ENCODE results near the gene CNOT10. TPM values are rescaled to one million over a fixed set of nuclear protein-coding genes. Genes with fewer than 3 reads are reported as not detected.
"Not testable (repeated sequence)": the region's sequence is repeated elsewhere in the genome, so short reads cannot be mapped to it uniquely, and the experiment has no call there.

The CNOT10 gene, protein sequence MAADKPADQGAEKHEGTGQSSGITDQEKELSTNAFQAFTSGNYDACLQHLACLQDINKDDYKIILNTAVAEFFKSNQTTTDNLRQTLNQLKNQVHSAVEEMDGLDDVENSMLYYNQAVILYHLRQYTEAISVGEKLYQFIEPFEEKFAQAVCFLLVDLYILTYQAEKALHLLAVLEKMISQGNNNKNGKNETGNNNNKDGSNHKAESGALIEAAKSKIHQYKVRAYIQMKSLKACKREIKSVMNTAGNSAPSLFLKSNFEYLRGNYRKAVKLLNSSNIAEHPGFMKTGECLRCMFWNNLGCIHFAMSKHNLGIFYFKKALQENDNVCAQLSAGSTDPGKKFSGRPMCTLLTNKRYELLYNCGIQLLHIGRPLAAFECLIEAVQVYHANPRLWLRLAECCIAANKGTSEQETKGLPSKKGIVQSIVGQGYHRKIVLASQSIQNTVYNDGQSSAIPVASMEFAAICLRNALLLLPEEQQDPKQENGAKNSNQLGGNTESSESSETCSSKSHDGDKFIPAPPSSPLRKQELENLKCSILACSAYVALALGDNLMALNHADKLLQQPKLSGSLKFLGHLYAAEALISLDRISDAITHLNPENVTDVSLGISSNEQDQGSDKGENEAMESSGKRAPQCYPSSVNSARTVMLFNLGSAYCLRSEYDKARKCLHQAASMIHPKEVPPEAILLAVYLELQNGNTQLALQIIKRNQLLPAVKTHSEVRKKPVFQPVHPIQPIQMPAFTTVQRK
- 21.1 and 22.5 TPM in 2 replicates for total RNA-seq

DNA sequence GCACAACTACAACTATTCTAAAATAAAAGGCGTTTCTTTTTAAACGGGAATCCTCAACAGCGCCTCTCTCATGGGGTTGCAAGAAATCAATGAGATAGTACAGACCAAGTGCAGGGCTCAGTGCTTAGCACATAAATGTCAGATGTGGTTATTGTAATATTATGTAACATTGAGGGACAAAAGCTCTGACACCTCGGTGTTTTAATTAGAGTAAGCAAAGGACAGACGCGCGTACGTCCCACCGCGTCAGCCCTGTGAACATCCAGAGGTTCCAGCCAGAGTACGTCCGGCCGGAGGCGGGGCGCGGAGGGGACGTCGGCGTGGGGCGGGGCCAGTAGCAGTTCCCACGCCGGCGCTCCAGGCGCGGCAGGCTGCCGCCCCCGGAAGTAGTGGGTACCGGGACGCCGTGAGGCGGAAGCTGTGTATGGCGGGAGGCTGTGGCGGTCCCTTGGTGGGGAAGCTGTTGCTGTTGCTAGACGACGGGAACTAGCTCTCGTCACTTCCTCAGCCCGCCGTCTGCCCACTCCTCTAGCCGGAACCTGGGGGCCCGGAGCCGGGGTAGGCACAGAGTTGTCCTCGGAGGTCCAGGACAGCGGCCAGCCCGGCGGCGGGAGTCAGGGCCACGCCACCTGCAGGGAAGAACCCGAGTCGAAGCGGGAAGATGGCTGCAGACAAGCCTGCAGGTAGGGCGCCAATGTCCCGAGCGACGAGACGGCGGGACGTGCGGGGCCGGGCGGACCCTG lies at the start of gene CNOT10:
TSS of gene CNOT10 (plus strand) at position 389 of the 743 bp plus-strand sequence. CDS start at position 662, 273 bp downstream.
- peak; percentile 92 to 97 for DNase-seq (ENCODE audit: low read depth in 2 of 2)

DNA sequence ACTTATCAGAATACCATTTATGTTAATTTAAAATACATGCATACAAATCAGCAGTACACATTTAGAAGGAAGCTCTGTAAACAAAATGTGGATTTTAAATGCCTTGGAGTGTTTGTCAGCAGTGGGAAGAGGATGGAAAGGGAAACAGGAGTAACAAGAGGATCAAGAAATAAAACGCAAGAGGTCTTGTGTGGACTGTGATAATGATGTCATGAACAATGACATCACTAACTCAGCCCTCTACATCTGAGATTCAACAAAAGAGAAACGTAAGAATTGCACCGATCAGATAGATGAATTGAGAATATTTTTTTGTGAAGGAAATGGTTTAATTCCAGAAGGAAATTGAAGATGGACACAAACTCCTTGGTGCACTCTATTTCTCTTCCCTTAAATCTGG lies 44.0 kb upstream of the CNOT10 start:
- no peak for DNase-seq (ENCODE audit: low read depth in 2 of 2)

DNA sequence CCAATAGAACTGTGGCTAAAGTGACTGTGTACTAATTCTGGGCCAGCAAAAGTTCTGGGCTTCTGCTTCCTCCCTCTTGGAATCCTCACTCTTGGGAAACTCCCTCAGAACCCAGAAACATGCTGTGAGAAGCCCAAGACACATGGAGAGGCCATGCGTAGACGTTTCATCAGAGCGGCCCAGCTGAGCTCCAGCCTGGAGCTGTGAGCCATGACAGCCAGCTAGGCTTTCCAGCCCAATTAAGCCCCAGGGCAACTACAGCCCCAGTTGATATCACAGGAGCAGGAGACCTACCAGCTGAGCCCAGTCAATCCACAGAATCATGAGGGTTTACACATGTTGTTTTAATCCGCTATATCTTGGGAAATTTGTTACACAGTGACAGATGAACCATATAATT lies 43.6 kb upstream of the CNOT10 start:
- no peak for DNase-seq (ENCODE audit: low read depth in 2 of 2)

DNA sequence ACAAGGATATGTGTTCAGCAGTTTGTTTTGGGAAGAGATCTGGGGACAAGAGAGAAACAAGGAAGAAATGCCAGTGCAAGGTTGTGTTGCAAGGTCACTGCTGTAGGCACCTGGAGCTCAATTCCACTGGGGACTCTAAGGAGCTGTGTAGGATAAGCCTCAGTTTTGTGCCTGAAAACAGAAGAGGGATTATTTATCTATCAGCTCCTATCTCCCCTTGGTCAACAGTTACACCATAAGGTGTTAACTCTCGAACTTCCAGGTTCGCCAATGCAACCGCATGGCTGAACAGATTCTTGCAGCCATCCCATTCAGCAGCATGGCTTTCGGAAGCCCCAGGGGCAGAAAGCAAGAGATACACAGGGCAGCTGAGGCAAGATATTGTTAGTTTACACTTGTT lies 41.6 kb upstream of the CNOT10 start:
- no peak for DNase-seq (ENCODE audit: low read depth in 2 of 2)

DNA sequence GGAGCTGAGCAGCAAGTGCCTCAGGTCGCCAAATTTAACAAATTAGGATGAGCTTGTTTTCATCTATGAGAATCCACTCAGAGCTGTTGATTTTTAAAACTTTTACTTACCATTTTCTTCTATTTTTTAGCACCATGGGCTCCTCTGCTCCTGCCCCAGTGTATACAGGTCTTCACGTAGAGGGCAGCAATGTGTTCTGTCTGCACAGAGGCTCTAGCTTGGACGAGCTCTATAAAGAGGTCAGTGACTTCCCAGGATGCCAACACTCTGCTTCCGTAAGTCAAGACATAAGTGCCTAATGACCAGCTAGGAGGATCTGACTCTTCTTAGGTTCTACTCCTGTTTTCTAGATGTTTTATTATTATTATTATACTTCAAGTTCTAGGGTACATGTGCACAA lies 41.2 kb upstream of the CNOT10 start:
- DNase-seq (ENCODE audit: low read depth in 2 of 2): no peak

DNA sequence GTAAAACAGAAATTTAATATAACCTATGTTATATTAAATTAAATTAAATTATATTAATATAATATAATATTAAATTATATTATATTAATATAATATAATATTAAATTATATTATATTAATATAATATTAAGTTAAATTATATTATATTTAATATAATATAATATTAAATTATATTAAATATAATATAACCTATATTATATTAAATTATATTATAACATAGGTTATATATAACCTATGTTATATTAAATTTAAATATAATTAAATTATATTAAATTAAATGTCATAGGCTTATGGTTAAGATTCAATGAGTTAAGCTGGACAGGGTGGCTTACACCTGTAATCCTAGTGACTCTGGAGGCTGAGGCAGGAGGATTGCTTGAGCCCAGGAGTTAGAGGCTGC lies 40.6 kb upstream of the CNOT10 start:
- DNase-seq (ENCODE audit: low read depth in 2 of 2): no peak

DNA sequence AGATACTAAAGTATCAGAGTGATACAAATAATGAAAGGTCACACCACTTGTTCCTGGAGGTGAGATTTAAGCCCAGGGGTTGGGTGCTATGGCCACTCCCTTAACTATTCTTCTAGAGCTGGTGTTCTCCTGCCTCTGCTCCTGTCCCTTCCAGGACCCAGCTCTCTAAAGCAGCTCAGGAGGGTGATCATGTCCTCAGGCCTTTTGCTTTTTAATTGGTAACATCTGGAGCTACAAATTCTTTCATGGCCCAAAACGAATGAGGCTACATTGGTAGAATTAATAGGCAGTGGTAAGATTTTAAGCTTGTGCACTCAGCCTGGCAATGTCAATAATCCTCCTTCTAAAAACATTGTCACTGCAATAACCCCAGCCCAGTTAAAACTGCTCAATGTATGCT lies 38.2 kb upstream of the CNOT10 start:
- DNase-seq (ENCODE audit: low read depth in 2 of 2): no peak

DNA sequence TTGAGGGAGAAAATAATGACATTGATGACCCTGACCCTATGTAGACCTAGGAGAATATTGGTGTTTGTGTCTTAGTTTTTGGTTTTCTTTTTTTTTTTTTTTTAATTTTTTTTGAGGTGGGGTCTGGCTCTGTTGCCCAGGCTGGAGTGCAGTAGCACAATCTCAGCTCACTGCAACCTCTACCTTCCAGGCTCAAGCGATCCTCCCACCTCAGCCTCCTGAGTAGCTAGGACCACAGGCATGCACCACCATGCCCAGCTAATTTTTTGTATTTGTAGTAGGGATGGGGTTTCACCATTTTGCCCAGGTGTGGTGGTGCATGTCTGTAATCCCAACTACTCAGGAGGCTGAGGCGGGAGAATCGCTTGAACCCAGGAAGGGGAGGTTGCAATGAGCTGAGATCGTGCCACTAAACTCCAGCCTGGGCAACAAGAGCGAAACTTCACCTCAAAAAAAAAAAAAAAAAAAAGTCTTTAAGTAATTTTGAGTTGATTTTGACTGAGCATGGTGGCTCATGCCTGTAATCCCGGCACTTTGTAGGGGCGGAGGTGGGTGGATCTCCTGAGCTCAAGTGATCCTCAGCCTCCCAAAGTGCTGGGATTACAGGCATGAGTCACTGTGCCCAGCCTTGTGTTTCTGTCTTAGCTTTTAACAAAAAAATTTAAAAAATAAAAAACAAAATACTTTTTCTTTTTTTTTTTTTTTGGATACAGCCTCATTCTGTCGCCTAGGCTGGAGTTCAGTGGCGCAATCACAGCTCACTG lies 32.5 kb upstream of the CNOT10 start:
- not testable (repeated sequence) for DNase-seq (ENCODE audit: low read depth in 2 of 2)

DNA sequence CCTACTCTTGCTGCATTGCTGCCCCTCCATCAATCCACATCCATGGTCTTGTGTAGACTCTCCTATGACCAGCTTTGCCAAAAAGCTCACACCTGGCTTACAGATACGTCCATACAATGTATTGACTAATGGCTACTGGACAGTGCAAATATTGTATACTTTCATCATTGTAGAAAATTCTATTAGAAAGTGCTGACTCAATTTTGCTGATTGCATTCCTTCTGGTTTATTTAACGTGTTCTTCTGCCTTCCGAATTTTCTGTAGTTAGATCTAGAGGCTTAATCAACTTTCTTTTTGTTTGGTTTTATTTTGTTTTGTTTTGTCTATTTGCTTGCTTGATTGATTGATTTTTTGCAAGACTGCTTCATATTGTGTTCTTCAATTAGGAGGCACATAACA lies 29.8 kb upstream of the CNOT10 start:
- DNase-seq (ENCODE audit: low read depth in 2 of 2): no peak

DNA sequence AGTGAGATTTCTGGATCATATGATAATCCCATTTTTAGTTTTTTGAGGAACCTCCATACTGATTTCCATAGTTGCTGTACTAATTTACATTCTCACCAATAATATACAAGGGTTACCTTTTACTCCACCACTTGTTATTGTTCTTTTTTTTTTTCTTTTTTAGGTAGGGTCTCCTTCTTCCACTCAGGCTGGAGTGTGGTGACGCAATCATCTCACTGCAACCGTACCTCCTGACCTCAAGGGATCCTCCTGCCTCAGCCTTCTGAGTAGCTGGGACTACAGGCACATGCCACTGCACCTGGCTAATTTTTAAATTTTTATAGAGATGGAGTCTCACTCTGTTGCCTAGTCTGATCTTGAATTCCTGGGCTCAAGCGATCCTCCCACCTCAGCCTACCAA lies 24.4 kb upstream of the CNOT10 start:
- no peak for DNase-seq (ENCODE audit: low read depth in 2 of 2)

DNA sequence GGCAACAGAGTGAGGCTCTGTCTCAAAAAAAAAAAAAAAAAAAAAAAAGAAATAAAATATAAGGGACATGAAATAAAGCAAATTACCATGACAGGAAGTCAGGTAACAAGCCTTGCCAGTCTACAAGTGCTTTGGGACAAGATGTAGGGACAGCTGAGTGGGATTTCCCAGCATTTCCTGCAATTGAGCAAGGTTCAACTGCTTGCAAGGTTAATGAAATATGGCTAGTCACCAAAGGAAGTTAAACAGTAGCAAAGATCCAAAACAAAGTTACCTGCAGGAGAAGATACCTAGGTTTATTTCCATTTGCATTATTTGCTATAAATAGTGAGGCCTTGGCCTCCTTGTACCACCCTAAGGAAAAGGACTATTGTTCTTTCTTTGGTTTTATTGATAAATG lies 22.3 kb upstream of the CNOT10 start:
- no peak for DNase-seq (ENCODE audit: low read depth in 2 of 2)

DNA sequence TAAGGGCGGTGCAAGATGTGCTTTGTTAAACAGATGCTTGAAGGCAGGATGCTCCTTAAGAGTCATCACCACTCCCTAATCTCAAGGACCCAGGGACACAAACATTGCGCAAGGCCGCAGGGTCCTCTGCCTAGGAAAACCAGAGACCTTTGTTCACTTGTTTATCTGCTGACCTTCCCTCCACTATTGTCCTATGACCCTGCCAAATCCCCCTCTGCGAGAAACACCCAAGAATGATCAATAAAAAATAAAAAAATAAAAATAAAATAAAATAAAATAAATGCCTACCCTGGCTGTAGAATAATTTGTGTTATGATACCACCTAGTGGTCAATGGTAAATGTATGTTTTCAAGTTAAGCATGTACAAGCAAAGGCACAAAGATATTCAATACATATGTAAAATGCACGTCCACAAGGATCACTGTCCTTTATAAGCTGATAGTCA lies 20.3 kb upstream of the CNOT10 start:
- DNase-seq (ENCODE audit: low read depth in 2 of 2): peak; percentile 44 to 54

DNA sequence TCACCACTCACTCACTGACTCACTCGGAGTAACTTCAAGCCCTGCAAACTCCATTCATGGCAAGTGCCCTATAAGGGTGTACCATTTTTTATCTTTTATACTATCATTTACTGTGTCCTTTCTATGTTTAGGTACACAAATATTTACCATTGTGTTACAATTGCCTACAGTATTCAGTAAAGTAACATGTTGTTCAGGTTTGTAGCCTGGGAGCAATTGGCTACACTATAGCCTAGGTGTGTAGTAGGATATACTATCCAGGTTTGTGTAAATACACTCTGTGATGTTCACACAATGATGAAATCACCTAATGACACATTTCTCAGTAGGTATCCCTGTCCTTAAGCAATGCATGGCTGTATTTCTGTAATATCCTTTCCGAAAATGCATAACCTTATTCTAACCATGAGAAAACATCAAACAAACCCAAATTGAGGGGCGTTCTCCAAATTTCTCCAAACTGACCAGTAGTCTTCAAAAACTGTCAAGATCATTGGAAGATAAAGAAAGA lies 17.9 kb upstream of the CNOT10 start:
- no peak for DNase-seq (ENCODE audit: low read depth in 2 of 2)

DNA sequence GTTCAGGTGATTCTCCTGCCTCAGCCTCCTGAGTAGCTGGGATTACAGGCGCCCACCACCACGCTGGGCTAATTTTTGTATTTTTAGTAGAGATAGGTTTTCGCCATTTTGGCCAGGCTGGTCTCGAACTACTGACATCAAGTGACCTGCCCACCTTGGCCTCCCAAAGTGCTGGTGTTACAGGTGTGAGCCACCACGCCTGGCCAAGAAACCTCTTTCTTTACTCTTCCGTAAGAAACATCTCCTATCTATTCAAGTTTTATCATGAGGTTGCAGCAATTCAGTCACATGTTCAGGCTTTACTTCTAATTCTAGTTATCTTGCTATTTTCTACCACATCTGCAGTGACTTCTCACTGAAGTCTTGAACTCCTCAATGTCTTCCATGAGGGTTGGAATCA lies 15.8 kb upstream of the CNOT10 start:
- not testable (repeated sequence) for DNase-seq (ENCODE audit: low read depth in 2 of 2)

DNA sequence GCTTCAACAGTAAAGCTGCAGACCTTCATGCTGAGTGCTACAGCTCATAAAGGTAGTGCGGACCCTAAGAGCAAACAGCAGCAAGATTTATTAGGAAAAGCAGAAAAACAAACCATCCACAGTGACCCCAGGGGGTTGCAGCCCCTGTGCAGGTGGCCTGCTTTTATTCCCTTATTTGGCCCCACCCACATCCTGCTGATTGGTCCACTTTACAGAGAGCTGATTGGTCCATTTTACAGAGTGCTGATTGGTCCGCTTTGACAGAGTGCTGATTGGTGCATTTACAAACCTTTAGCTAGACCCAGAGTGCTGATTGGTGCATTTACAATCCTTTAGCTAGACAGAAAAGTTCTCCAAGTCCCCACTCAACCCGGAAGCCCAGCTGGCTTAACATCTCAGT lies 11.3 kb upstream of the CNOT10 start:
- not testable (repeated sequence) for DNase-seq (ENCODE audit: low read depth in 2 of 2)

DNA sequence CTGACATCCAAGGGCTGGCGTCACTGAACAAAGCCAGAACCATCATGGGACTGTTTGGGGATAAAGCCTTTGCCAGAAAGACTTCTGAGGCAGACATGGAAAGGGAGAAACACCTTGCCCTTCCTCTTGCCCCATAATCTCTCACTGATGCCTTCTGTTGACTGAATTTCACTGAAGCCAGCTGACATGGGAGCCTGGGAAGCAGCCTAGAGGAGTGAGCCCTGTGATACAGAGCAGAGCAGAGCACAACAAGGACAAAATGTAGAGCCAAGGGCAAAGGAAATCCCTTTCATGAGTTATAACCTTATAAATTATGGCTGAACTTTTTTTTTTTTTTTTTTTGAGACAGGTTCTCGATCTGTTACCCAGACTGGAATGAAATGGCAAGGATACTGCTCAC lies 9.8 kb upstream of the CNOT10 start:
- no peak for DNase-seq (ENCODE audit: low read depth in 2 of 2)

DNA sequence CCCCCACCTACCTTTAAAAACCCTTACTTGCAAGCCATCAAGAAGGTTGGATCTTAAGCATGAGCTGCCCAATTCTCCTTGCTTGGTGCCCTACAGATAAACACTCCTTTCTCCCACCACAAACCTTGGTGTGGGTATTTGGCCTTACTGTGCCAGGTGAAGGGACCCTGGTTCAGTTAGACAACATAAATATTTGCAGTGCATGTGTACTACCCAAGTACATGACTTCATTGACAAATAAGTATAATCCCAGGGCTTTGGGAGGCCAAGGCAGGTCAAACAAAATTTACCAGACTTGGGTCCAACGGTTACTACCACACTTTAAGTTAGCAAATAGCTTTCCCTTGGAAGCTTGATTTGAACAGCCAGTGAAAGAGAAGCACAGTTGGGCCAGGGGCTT lies 9.3 kb upstream of the CNOT10 start:
- DNase-seq (ENCODE audit: low read depth in 2 of 2): no peak

DNA sequence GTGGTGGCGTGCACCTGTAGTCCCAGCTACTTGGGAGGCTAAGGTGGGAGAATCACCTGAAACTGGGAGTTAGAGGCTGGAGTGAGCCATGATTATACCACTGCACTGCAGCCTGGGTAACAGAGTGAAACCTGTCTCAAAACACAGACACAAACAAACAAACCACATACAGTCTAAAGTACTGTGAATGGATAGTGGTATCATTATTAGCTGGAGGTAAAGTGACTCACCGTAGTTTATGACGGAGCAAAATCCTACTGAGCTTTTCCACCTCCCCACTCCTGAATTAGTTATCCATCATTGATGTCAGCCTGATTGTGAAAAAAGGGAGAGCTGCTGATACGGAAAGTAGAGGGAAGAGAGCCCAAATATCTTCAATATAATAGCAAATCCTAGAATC lies 3.2 kb upstream of the CNOT10 start:
- no peak for DNase-seq (ENCODE audit: low read depth in 2 of 2)

DNA sequence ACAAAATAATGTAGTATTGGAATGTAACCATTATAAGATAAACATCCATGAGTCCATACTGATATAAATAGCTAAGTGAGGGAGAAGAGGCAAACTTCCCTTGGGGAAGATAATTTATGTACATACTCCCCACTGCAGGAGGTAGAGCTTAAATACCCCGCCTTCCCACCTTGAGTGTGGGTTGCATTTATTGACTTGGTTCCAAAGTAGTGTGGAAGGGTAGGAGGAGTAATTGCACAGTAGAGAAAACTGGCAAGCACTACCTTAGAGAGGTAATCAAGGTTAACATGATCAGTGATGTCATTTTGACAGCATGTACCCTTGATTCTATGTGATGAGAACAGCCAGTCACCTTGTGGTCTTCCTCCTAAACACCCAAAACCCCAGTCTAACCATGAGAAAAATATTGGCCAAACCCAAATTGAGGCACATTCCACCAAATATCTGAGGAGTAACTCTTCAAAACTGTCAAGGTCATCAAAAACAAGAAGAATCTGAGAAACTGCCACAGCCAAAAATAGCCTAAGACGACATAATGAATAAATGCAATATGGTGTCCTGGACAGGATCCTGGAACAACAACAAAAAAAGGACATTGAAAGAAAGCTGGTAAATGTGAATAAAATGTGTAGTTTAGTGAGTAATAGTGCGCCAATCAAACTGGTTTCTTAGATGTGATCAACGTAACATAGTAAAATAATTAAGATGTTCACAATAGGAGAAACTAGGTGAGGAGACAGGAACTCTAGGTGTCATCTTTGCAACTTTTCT lies 774 bp upstream of the CNOT10 start:
- peak in 1 of 2 donors; percentile 1 for DNase-seq (ENCODE audit: low read depth in 2 of 2)

DNA sequence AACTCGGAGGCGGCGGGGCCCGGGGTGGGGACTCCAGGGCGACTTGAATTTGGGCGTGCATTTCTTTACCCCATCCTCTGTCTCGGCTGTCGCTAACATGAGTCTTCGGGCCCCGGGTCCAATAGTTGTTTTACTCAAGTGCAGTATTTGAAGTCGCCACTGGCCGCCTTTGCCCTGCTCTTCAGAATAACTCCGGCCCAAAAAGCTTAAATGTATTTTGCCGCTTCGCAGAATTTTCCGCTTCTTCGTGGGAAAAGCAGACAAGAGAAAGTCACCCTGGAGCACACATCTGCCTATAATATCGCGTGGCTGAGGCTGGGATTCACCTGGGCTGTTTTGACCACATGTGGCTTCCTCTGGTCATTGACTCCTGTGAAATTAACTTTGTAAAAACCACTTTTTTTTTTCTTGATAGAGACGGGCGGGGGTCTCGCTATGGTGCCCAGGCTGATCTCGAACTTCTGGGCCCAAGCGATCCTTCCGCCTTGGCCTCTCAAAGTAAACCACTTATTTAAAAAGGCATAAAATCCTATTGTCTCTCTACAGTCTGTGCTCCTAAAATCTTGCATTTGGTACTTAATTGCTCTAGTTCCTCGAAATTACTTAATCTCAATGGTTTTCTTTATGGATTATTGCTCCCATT lies 676 bp downstream of the CNOT10 start:
- peak; percentile 10 to 26 for DNase-seq (ENCODE audit: low read depth in 2 of 2)
